Peyer's patch (tissue), 4 donors: ENCODE measurements around the gene SAMD11. TPM values are rescaled to one million over a fixed set of nuclear protein-coding genes. Genes with fewer than 3 reads are reported as not detected.

Experiments
- DNase-seq, 3 donors: peaks; one replicate each; pipeline ENCODE4 v3.0.0-alpha.2; 2017 to 2019
- H3K27ac ChIP-seq, 4 donors: fragments of 200-600 bp; sonication (generic); one replicate each; pipeline ENCODE4 v1.5.1; 2016 to 2019
- H3K27me3 ChIP-seq, 2 donors: fragments of 200-600 bp; sonication (generic); one replicate each; pipeline ENCODE4 v1.5.1; 2019
- H3K36me3 ChIP-seq, 3 donors: fragments of 200-600 bp; sonication (generic); one replicate each; pipeline ENCODE4 v1.5.1; 2016 to 2019
- H3K4me1 ChIP-seq, 4 donors: fragments of 200-600 bp; sonication (generic); one replicate each; pipeline ENCODE4 v1.5.1; 2016 to 2019
- H3K4me3 ChIP-seq, 4 donors: fragments of 200-600 bp; sonication (generic); 1 replicate in 3 of 4; 2 replicates in 1 of 4; pipeline ENCODE4 v1.5.1; 2016 to 2019; ENCODE audit warnings: mild to moderate bottlenecking in 1 of 4
- H3K9me3 ChIP-seq, 4 donors: fragments of 200-600 bp; sonication (generic); one replicate each; pipeline ENCODE4 v1.5.1; 2016 to 2019; ENCODE audit warnings: mild to moderate bottlenecking in 1 of 4
- CTCF ChIP-seq, 6 experiments: fragments of 450-650 bp in 4 of 6; fragments of 200-600 bp in 2 of 6; sonication (generic) in 1 of 6; IDR thresholded peaks; one replicate each; pipeline ENCODE4 v1.5.1; 2017 to 2019; ENCODE audit warnings: antibody characterized with exemption in 6 of 6, mild to moderate bottlenecking in 3 of 6, moderate library complexity in 1 of 6
- POLR2A ChIP-seq, 2 donors: fragments of 450-650 bp; IDR thresholded peaks; one replicate each; pipeline ENCODE4 v1.5.1; 2017; ENCODE audit warnings: antibody characterized with exemption in 2 of 2, mild to moderate bottlenecking in 2 of 2, moderate library complexity in 2 of 2
- small RNA-seq, 2 donors: library from RNA; depleted of rRNA; stranded (forward); fragments of <200 nt; gene quantifications; one replicate each; pipeline ENCODE3, GENCODE V24; 2016
- total RNA-seq, 4 donors: library from RNA; depleted of rRNA; stranded (reverse); fragments of >200 nt; gene quantifications; one replicate each; pipeline ENCODE4 v1.1.0, GENCODE V29; 2016

SAMD11 gene
- total RNA-seq, 4 donors from 2014 or later = 1.1 to 5.0 (median 2.2) TPM

GRCh38 chr1:991895-992294, 68.2 kb downstream of the SAMD11 start:
- H3K36me3 ChIP-seq = no peaks in the 10 kb centered on the region
- H3K9me3 ChIP-seq = peaks cover 0 to 9% (median 0%) of the 10 kb centered on the region in 4 donors
- H3K4me3 ChIP-seq = no peak overlapping the region
- no peak overlapping the region for H3K27ac ChIP-seq
- no peak for DNase-seq
- TF ChIP-seq CTCF (IDR thresholded peaks at IDR 0.05) (no peak), POLR2A (IDR thresholded peaks at IDR 0.05) (no peak)
- no peaks in the 10 kb centered on the region for H3K27me3 ChIP-seq
- H3K4me1 ChIP-seq = no peaks in the 10 kb centered on the region

- Histone ChIP-seq H3K4me3 (no peak overlapping the region), H3K4me1 (no peaks in the 10 kb centered on the region), H3K9me3 (peaks cover 0 to 9% (median 0%) of the 10 kb centered on the region in 4 donors), H3K27me3 (peaks cover 0 to 2% of the 10 kb centered on the region in 2 donors), H3K27ac (no peak overlapping the region), H3K36me3 (no peaks in the 10 kb centered on the region)
- TF ChIP-seq POLR2A (IDR thresholded peaks at IDR 0.05) (no peak), CTCF (IDR thresholded peaks at IDR 0.05) (no peak)
- no peak for DNase-seq
These were observed 68.6 kb downstream of the SAMD11 start for GRCh38 chr1:992362-992761.

- Histone ChIP-seq H3K4me3 (no peak overlapping the region), H3K9me3 (peaks cover 0 to 9% (median 0%) of the 10 kb centered on the region in 4 donors), H3K27ac (no peak overlapping the region), H3K27me3 (peaks cover 0 to 13% of the 10 kb centered on the region in 2 donors), H3K4me1 (peaks cover 0 to 5% (median 3%) of the 10 kb centered on the region in 4 donors), H3K36me3 (no peaks in the 10 kb centered on the region)
- TF ChIP-seq POLR2A (IDR thresholded peaks at IDR 0.05) (no peak), CTCF (IDR thresholded peaks at IDR 0.05) (no peak)
- no peak for DNase-seq
These were observed 69.8 kb downstream of the SAMD11 start for GRCh38 chr1:993379-993995.

Small RNA genes within 50 kb of the gene (small RNA-seq; reads per million reads assigned to genes)
- gene AL645608.4 = 0 reads per million in 2 donors

Other genes starting within 250 kb of the SAMD11 start
- not detected for gene OR4F16, start 237.3 kb upstream of the SAMD11 start, total RNA-seq
- 10 to 100 TPM; 18.2 to 58.6 (median 39.9) TPM for gene NOC2L, start 35.3 kb downstream of the SAMD11 start, total RNA-seq
- gene KLHL17, start 36.7 kb downstream of the SAMD11 start, total RNA-seq = 10 to 100 TPM; 14.9 to 17.0 (median 15.8) TPM
- gene PLEKHN1, start 42.6 kb downstream of the SAMD11 start, total RNA-seq = under 1 TPM in 3 of 4 donors, not detected in 1; 0.40 to 0.83 (median 0.47) TPM
- under 1 TPM in 1 of 4 donors, not detected in 3; 0.35 TPM for gene PERM1, start 58.2 kb downstream of the SAMD11 start, total RNA-seq
- gene HES4, start 76.2 kb downstream of the SAMD11 start, total RNA-seq = 10 to 100 TPM in 2 of 4 donors, 1 to 10 TPM in 2; 3.9 to 12.4 (median 7.7) TPM
- 10 to 100 TPM; 17.0 to 91.6 (median 40.1) TPM for gene ISG15, start 89.6 kb downstream of the SAMD11 start, total RNA-seq
- gene AGRN, start 96.2 kb downstream of the SAMD11 start, total RNA-seq = 100 to 1,000 TPM in 1 of 4 donors, 10 to 100 TPM in 3; 33.0 to 103 (median 41.4) TPM
- gene RNF223, start 150.4 kb downstream of the SAMD11 start, total RNA-seq = 1 to 10 TPM in 1 of 4 donors, not detected in 3; 1.3 TPM
- 10 to 100 TPM; 14.0 to 32.0 (median 22.7) TPM for gene C1orf159, start 192.2 kb downstream of the SAMD11 start, total RNA-seq
- gene TTLL10, start 250.0 kb downstream of the SAMD11 start, total RNA-seq = 1 to 10 TPM in 3 of 4 donors, not detected in 1; 1.6 to 3.6 (median 1.8) TPM